Stimulated activated CD8-positive, alpha-beta memory T cell treated with anti-CD3 and anti-CD28 coated beads, Interleukin-12 subunit alpha, Interleukin-12 subunit beta, amount 100 ng/mL, for 24 hours (primary cell): ENCODE data around the gene SWT1.
A peak's percentile ranks its signal among the peaks of the same experiment; 100 is the strongest.

Experiments used
- DNase-seq: peaks from one replicate; pipeline ENCODE4 v3.0.0-alpha.2; 2020; ENCODE audit errors: extremely low read depth

Gene SWT1

DNA sequence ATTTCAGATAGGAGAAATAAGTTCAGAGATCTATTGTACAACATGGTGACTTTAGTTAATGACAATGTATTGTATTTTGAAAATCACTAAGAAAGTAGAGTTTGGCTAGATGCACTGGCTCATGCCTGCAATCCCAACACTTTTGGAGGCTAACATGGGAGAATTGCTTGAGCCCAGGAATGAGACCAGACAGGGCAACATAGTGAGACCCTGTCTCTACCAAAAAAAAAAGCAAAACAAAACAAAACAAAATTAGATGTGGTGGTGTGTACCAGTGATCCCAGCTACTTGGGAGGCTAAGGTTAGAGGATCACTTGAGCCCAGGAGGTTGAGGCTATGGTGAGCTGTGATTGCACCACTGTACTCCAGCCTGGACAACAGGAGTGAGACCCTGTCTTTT, 132.9 kb downstream of the SWT1 start:
- DNase-seq, result no peak

DNA sequence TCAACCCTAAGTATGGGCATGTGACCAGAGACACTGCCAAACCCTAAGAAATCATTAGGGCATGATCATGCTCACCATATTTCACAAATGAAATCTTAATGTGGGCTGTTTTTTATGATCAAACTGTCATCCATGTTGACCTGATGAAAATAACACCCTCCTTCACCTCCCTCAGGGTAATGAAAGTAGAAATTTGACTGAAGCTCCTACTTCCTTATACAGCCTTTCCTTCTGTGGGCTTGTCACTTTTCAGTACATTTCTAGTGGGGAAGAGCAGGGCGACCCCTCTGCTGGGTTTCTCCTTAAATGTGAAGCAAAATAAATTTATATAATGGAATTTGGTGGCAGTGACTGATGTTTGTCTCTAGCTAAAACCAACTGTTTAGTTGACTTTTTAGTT, 134.2 kb downstream of the SWT1 start:
- DNase-seq, result no peak

DNA sequence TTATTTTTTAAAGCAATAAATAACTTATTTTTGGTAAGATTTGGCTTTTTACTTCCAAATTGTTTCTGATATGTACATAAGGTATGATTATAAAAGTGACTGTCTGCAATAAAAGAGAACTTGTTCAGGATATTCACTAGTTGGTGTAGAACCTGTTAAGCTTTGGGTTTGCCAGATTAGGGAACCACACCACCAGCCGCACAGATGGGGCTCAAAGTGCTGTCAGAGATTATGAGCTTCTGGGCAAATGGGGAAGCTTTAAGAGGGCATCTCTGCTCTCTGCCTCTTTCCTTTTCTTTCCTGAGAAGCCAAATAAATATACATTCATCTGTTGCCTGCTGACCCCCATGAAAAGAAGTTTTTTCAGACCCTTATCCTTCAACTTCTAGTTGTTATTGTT, 134.7 kb downstream of the SWT1 start:
- DNase-seq, result no peak

DNA sequence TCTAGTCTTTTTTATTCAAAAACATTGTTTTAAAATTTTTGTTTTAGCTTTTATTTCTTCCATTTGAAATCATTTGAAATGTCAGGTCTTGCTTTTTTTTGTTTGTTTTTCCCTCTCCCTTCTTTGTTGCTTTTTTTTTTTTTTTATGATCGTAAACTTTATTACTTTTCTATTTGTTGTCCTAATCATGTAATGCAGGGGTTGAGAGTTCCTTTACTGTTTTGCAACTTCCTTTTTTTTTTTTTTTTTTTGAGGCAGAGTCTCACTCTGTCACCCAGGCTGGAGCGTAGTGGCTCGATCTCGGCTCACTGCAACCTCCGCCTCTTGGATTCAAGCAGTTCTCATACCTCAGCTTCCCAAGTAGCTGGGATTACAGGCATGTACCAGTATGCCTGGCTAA, 135.3 kb downstream of the SWT1 start:
- DNase-seq, result no peak

DNA sequence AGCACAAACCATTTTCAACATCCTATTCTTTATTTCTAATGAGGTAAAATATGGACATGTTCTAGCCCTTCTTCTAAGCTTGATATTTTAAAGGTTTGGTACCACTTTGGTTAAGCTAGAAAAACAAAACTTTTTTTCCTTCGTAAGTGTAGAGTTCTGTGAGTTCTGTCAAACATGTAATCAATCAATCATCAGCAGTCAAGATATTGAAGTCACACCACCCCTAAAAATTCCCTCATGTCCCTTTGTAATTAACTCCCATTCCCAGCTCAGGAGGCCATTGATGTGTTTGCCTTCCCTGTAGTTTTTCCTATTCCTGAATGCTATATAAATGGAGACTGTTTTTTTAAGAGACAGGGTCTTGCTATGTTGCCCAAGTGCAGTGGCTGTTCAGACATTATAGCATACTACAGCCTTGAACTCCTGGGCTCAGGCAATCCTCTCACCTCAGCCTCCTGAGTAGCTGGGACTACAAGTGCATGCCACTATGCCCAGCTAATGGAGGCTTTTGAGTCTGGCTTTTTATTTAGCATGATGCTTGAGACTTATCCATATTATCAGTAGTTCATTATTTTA, 137.1 kb downstream of the SWT1 start:
- DNase-seq, result no peak

DNA sequence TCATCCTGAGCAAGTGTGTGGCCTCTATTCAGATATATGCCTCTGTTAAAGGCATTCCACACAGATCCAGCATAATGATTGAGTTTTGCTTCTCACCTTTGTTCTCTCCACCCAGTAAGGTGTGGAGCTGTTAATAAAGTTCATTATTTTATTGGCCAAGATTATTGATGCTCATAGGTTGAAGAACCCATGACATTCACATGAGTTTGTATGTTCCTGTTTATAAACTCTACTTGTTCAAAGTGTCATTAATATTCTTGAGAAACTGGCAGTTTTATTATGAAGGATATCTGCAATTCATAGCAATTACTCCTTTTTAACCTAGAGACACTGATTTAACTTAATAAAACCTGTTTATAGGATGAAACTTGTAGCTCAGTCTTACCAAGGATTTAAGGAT, 138.1 kb downstream of the SWT1 start:
- no peak for DNase-seq

DNA sequence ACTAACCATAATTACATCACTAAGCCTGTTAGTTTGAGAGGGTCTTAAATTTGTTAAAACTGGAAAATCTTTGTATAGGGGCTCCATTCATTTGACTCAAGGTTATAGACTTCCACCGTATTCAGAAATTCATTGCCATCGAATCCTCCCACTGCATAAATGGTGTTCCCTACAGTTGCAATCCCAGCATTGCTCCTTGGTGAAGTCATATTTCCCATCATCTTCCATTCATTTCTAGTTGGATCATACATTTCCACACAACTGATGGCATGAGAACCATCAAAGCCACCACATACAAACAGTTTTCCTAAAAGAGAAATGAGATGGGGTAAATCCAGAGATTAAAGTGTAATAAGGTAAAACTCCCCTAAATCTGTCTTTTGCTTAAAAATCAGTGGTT, 141.0 kb downstream of the SWT1 start:
- no peak for DNase-seq

DNA sequence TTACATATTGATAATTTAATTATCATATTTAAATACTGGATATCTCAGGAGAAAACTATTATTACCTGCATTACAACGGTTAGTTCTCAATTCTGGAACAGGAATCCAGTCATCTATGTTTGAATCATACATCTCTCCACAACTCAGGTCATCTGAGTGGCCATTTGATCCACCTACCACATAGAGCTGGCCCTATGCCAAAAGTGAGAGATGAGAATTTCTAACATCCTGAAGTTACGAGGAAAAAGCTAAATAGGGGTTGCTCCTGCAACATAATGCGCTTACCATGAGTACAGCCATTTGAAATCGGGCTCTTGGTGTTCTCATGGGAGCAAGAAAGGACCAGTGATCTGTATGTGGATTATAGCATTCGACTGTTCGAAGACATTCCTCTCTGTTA, 143.2 kb downstream of the SWT1 start:
- no peak for DNase-seq

DNA sequence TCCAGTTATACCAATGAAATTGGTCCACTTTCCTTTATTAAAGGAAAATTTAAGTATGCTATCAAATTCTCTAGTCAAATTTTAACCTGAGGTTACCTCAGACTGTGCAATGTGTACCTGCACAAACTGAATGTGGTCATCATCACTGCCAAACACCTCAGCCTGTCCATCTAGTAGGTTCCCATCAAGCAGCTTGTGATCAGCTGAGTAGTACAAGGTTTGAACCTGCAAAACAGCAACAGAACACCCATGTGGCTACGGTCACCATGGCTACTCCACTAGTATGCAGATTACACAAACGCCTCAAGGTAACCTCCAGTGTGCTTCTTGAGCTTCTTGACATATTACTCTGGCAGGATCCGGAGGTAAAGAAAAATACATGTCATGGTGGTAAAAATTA, 148.5 kb downstream of the SWT1 start:
- DNase-seq, result no peak

DNA sequence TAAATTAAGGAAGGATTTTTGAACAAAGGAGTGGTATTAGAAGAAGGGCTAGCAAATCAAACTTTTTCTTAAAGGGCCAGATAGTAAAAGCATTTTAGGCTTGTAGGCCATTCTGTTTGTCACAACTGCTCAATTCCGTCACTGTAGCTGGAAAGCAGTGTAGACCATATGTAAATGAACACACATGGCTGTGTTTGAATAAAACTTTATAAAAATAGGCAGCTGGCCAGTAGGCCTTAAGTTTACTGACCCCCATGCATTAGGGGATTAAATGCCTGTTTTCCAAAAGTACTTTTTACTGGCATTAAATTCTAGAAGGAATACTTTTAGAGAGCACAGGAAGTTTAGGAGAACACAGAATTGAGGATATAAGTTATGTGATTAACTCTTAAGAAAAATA, 151.2 kb downstream of the SWT1 start:
- no peak for DNase-seq

DNA sequence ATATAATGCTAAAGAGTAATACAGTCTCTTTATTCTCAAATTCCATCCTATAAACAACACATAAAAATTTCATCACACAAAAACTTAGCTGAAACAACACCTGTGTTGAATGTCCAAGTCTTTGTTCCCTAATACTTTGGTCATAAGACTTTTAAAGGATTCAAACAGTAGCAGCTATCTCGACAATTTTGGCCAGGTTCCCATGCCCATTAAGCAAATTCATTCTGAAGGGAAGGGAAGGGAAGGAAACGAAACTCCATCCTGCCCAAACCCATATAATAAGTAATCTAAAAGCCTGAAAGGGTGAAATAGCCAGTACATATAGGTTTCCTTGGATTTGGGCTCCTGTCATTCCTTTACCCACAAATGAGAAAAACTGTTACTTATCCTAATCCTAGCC, 152.6 kb downstream of the SWT1 start:
- DNase-seq, result no peak

DNA sequence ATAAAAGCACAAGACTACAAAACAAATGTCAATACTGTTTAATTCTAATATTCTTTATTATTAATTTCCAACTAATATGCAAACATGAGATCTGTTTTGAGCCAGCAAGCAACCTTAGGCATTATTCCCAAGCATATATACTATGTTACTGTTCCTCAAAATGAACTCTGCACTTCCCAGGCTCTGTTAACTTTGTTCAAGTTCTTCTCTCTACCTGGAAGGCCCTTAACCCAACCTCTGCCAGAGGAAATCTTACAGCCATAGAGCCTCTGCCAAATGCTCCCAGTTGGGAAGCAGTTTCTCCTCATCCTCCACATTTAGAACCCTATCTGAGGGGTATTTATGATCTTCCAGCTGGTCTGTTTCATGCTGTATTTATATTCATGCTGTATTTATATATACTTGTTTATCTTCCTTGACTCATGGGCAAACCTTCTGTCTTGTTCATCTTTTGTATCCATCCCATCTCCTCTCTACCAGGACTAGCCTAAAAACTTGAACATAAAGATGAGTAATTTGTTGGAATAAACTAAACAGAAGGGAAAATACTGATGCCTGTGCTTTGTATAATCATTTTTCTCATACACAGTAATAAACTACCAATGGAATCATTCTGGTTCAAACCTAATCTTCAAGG, 154.7 kb downstream of the SWT1 start:
- DNase-seq, result no peak

DNA sequence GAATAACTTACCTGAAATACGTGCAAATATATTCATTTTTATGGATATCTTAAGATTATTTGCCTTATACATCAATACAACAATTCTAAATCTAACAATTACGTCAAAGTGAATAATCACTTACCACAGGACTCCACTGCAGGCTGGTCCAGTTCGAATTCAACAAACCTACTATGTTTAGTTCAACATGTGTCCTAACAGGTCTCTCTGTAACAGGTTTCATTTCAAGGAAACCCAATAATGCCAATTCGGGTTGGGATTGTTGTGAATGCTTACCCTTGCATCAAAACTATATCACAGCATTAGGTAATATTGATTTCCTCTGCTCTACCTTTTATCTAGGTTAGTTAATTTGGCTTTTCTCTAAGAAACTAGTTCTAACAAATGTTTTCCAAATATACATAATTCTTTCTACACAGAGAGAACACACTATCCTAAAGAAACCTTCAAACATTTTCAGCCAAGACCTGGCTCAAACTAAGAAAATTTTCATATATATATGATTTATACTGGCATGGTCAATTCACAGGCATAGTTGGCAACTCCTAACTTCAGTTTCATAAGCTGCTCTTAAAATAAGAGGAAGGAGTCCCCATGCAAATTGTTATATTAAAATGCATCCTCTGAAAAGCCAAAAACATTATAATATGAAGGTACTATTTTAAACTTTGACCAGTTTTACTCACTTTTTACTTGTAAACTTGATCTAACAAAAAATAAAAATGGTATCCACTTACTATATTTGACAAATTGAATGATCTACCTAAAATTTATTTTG, 155.6 kb downstream of the SWT1 start:
- no peak for DNase-seq

DNA sequence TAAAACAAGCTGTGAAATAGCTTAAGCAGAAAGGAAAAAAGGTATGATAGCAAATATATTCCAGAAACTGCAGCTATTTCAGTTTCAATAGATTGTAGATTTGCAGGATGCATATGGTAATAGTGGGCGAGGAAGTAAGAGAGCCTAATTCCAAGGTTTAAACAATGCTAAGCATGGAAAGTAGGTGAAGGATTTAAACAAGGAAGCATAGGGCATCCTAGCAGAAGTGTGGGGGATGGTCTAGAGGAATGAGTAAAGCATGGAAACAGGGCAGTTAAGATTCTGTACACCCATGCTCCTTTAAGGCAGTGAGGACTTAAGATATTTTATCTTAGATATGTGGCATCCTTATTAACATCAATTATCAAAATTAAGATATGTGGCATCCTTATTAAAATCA, 157.4 kb downstream of the SWT1 start:
- no peak for DNase-seq

DNA sequence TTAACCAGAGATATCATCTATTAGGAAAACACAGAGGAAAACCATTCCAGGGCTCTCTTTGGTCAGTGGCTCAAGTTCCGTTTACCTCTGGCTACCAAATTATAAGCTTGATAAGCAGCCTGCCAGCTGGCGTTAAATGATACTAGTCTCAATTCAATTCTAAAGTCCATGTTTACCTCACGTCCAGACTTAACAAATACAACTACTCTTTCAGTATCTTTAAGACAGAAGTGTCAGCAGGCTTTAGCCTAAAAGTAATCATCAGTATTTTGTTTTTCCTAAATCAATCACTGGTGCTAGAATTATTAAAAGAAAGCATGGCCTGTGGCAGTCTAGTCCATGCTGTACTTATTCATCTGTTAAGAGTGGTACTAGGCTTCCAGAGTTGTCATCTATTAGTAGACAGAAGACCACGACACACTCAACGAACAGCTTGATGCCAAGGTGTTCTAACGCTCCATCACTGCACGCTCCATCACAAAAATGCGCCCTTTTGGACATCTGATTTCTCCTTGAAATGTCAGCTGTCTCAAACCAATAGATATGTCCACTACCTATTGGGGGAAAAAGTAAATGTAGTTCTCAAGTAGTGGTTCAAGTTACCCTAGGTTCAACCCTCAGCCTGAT, 158.6 kb downstream of the SWT1 start:
- no peak for DNase-seq

DNA sequence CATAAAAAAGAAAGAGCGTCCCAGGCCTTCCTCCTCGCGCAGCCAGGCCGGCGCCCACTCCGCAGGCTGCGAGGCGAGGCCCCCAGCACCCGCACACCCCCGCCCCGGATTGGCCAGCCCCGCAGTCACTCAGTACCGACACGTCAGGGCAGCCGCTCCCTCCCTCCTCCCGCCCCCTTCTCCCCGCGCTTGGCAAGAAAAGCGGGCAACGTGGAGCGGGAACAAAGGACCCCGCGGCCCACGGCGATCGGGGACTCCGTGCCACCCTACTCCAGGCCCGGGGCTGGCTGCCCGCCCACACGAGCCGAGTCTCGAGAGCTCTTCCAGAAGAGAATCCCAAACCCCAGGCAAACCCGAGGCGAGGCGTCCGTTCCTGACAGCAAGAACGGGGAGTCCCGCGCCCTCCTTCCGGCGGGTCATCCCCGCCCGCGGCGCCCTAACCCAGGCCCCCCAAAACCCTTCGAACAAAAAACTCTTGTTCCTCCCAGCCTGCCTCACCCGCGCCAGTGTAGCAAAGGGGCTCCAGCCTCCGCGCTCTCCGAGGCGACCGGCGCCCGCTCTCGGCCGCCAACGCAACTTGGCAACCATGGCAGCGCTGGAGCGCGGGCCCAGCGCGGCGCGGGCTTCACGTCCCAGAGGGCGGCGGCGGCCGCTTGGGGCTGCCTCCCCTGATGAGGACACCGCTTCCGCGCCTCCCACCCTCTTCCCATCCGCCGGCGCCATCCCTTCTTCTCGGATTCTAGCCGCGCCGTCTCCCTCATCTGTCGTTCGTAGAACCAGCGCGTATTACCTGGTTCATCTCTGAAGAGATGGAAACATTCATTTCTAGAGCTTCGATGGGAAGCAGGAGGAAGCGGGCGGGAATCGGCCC, 159.4 kb downstream of the SWT1 start:
- DNase-seq, result peak; percentile 88

DNA sequence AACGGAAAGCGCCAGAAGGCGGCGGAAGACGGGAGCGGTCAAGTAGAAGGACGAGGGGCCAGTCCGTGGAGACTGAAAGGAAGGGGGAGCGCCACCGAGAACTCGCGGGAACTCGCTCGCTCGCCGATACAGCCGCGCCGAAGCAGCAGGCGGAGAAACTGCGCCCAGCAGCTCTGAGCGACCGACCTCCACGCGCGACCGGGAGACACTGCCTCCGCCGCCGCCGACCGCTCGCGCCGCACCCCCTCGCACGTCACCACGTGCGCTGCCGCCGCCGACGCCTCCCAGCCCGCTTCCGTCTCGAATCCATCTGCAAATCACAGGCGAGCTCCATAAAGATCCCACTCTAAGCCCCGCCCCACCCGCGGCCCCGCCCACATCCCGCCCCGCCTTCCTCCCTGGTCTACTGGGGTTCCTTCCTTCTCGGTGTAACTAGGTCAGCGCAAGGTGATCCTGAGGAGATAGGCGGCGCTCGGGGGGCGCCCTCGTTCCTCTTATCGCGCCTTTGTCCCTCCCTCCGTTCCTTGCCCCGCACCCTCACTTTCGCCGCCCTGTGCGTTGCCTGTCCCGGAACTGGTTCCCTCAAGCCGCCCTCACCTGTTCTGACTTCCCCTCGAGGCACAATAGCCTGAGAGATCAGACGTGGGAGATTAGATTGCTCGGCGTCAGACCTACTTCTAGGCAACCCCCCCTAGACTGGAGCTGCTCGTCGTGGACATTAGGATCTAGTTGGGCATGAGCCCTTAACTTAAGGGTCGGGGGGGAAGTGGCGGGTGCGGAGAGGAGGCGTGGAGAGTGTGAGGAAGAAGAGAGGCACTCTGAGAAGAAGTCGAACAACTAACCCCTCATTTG, 160.3 kb downstream of the SWT1 start, which contains the start of gene IVNS1ABP:
TSS of gene IVNS1ABP (minus strand) at position 210 of the 852 bp plus-strand sequence. CDS start 7,750 bp downstream, outside the sequence.
- peak; percentile 80 for DNase-seq

DNA sequence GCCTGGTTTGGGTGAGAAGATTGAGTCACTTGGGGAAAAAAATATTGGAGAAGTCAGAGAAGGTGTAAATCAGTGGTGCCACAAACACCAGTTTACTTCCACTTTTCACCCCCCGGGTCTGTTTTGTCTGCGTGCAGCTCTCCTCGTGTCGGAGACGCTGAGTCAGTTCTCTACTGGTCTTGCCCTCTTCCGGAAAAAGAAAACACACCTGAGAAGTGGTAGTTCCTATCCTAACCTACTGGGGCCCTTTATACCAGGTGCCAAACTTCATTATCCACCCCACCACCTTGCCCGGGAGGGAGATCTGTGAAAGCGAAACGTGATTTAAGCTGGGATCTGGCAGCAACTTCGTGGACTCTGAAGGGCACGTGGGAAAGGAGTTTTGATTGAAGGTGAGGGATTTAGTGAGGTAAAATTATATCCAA, 160.9 kb downstream of the SWT1 start:
- DNase-seq, result peak; percentile 34

DNA sequence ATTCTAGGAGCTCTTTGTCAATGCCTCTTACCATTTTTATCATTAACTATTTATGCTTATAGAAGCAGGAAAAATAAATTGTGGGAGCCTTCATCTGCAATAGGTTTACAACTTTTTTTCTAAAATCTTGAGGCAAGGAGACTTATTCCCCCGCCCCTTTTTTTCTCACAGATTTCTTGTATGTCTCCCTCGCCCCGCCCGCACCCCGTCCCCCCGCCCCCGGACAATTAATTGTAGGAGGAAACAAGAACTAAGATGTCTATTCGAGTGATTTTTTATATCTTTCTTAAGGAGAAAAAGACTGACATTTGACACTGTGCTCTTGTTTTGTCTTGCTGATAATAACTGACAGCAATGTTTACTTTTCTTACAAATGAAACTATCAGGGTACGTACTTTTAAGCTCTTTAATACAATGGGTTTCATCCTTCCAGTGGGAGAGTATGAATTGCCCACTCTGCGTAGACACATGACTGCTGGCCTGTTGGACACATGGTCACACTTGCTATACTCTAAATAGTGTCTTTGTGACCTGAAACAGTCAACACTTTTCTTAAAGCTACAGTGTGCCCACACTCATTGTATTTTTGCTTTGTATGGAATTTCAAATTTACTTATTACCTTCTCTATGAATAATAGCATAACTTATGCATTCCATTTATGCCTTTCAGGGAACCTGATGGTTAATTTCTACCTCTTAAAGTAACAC, 161.6 kb downstream of the SWT1 start:
- no peak for DNase-seq

DNA sequence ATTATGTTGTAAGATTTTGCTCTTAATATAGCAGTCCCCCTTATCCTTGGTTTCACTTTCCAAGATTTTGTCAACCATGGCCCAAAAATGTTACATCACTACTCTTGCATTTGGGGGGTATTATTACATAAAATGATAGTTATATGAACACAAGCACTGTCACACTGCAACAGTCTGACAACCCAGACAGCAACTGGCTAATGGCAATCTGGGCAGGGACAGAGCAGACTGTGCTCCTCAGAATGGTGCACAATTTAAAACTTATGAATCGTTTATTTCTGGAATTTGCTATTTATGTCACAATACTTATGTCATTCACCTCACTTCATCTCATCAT, 162.1 kb downstream of the SWT1 start:
- no peak for DNase-seq
